Bronchial epithelial cell (primary cell): Measurements from ENCODE around the gene ZSCAN5B. TPM values are rescaled to one million over a fixed set of nuclear protein-coding genes. Genes with fewer than 3 reads are reported as not detected.

Experiments
- DNase-seq: peaks from one replicate; pipeline ENCODE4 v3.0.0-alpha.2; 2010; ENCODE audit warnings: low read depth
- FAIRE-seq: peaks from 2 replicates; lab custom pipeline; 2011; peaks lifted over from hg19 to GRCh38; lab: Jason Lieb, UNC
- H3K27me3 ChIP-seq: 2 replicates; pipeline ENCODE4 v1.5.1; 2011; ENCODE audit warnings: low read length; ENCODE audit not compliant: control insufficient read depth, insufficient read depth
- H3K36me3 ChIP-seq: 2 replicates; pipeline ENCODE4 v1.5.1; 2011; ENCODE audit warnings: low read length; ENCODE audit not compliant: control insufficient read depth, insufficient read depth
- H3K4me3 ChIP-seq: 2 replicates; pipeline ENCODE4 v1.5.1; 2011; ENCODE audit warnings: mild to moderate bottlenecking, low read depth, low read length, control low read depth
- CTCF ChIP-seq: IDR thresholded peaks from 2 replicates; pipeline ENCODE4 v1.5.1; 2011; ENCODE audit warnings: mild to moderate bottlenecking, moderate library complexity, low read length, control low read depth, inconsistent platforms; ENCODE audit not compliant: insufficient read depth, severe bottlenecking
- total RNA-seq: library from RNA; depleted of rRNA; stranded (reverse); fragments of >200 nt; gene quantifications from 2 replicates; pipeline ENCODE4 v1.2.1, GENCODE V29; 2014

ZSCAN5B gene
- total RNA-seq, 1 donor from 2014 or later: not detected

GRCh38 chr19:56142087-56142787, 55.3 kb downstream of the ZSCAN5B start:
- DNase-seq (no peak), FAIRE-seq (no peak)
- peaks cover 4% of the 10 kb centered on the region for H3K36me3 ChIP-seq
- no peak for TF ChIP-seq CTCF
- H3K4me3 ChIP-seq: peak overlapping the region; percentile 70
- no peaks in the 10 kb centered on the region for H3K27me3 ChIP-seq

GRCh38 chr19:56141417-56141993, 56.1 kb downstream of the ZSCAN5B start:
- Histone ChIP-seq H3K27me3 (no peaks in the 10 kb centered on the region), H3K4me3 (peak overlapping the region; percentile 70), H3K36me3 (peaks cover 3% of the 10 kb centered on the region)
- TF ChIP-seq CTCF: no peak
- FAIRE-seq (no peak), DNase-seq (no peak)

- FAIRE-seq (no peak), DNase-seq (peak; percentile 95)
- Histone ChIP-seq H3K4me3 (peak within 1 kb of the TSS; percentile 70), H3K36me3 (peaks cover 3% of the 10 kb centered on the region), H3K27me3 (no peaks in the 10 kb centered on the region)
- TF ChIP-seq CTCF: no peak
Observed at GRCh38 chr19:56140583-56141416, 56.8 kb downstream of the ZSCAN5B start, which contains the start of gene ZNF444. Gene ZNF444, plus strand, starts transcription at chr19:56141287. Its CDS starts 5,625 bp downstream, at chr19:56146912.

- TF ChIP-seq CTCF: no peak
- Histone ChIP-seq H3K27me3 (no peaks in the 10 kb centered on the region), H3K36me3 (no peaks in the 10 kb centered on the region), H3K4me3 (peak overlapping the region; percentile 70)
- no peak for FAIRE-seq
- DNase-seq: no peak
Observed at GRCh38 chr19:56139847-56140582, 57.6 kb downstream of the ZSCAN5B start.

Other genes with a start within 250 kb of the ZSCAN5B start
- not detected in 2 replicates for gene NLRP8, start 250.0 kb downstream of the ZSCAN5B start, total RNA-seq
- not detected in 2 replicates for gene NLRP5, start 211.0 kb downstream of the ZSCAN5B start, total RNA-seq
- 32.6 and 43.0 TPM in 2 replicates for gene ZNF787, start 76.5 kb downstream of the ZSCAN5B start, total RNA-seq
- 4.2 and 7.0 TPM in 2 replicates for gene ZNF444, start 56.5 kb downstream of the ZSCAN5B start, total RNA-seq
- not detected in 2 replicates for gene GALP, start 21.8 kb downstream of the ZSCAN5B start, total RNA-seq
- gene ZSCAN5C, start 4.5 kb upstream of the ZSCAN5B start, total RNA-seq: not detected in 2 replicates
- not detected in 2 replicates for gene EDDM13, start 75.0 kb upstream of the ZSCAN5B start, total RNA-seq
- gene ZSCAN5A, start 117.1 kb upstream of the ZSCAN5B start, total RNA-seq: 4.9 and 5.0 TPM in 2 replicates
- 1.1 and 2.4 TPM in 2 replicates for gene ZNF582, start 195.8 kb upstream of the ZSCAN5B start, total RNA-seq
- gene ZNF583, start 206.5 kb upstream of the ZSCAN5B start, total RNA-seq: 2.9 and 3.4 TPM in 2 replicates